ENCODE data around the gene SPAG7. TPM values are rescaled to one million over a fixed set of nuclear protein-coding genes. Genes with fewer than 3 reads are reported as not detected.

SPAG7 gene
- polyA plus RNA-seq, 1 of the 3 experiments (the other 2 are of a cell fraction) = 133 TPM

DNA sequence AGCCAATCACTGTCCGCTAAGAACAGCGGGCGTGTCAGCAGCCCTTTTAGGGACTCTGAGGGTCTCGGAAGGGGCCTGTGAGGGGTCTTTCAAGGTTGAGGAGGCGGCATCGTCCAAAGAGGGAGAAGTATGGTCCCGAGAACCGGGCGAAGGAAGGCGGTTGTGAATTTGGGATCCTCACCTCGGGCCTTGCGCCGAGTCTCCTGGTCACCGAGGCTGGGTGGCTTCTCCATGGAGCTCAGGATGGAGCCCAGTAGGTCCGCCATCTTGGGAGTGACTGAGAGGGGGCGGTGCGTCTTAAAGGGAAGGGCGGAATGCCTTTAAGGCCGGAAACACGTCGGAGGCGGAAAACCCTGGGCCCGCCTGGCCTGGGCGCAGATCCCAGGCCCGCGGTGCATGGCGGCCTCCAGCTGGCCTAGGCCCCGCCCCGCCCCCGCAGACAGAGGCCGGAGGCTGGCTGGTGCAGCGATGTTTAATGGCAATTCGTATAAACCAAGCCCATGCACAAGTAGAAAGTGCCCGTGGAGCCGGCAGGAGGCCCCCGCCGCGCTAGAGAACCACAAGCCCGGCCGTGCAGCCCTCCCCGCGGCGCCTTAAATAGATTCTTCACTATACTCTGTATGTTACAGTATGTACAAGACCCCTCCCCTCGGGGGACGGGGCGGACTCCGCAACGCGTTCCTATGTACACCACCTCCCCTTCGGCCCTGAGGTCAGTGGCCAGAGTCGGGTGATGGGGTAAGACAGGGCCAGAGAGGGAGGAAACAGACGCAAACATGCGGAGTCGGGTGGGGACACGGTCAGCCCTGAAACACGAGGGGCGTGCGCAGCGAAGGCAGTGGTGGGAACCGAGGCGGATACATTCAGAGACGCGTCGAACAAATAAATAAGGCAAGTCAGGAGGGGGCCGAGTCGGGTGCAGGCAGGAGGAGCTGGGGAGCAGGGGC, at the start of gene SPAG7 (continued):
- TF ChIP-seq, protein P1, sequence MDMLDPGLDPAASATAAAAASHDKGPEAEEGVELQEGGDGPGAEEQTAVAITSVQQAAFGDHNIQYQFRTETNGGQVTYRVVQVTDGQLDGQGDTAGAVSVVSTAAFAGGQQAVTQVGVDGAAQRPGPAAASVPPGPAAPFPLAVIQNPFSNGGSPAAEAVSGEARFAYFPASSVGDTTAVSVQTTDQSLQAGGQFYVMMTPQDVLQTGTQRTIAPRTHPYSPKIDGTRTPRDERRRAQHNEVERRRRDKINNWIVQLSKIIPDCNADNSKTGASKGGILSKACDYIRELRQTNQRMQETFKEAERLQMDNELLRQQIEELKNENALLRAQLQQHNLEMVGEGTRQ (IDR thresholded peaks at IDR 0.05; ENCODE audit: borderline replicate concordance, low read depth, low read length) = no peak
- TF ChIP-seq FOSL2 (IDR thresholded peaks at IDR 0.05; ENCODE audit: borderline replicate concordance, low read depth) (no peak; the same call in 1 of the 2 replicates), RFX5 (IDR thresholded peaks at IDR 0.05; ENCODE audit: low read length) (no peak), RAD21 (IDR thresholded peaks at IDR 0.05; ENCODE audit: low read length) (peak; percentile 64), NRF1 (IDR thresholded peaks at IDR 0.05; ENCODE audit: low read depth, low read length) (no peak), GABPA (IDR thresholded peaks at IDR 0.05; ENCODE audit: low read depth) (peak; percentile 61), RXRA (IDR thresholded peaks at IDR 0.05; ENCODE audit: borderline replicate concordance, low read depth) (no peak), TEAD4 (IDR thresholded peaks at IDR 0.05; ENCODE audit: borderline replicate concordance, insufficient read depth) (no peak), GATA2 (CRISPR knock-in tag; IDR thresholded peaks at IDR 0.05) (no peak), SIN3A (IDR thresholded peaks at IDR 0.05; ENCODE audit: borderline replicate concordance, low read depth, low read length) (peak; percentile 68; the same call in 1 of the 2 replicates), SMC3 (IDR thresholded peaks at IDR 0.05; ENCODE audit: low read depth, low read length) (no peak), RCOR1 (IDR thresholded peaks at IDR 0.05; ENCODE audit: low read length) (no peak), NFIC (IDR thresholded peaks at IDR 0.05; ENCODE audit: borderline replicate concordance) (no peak)
- TF ChIP-seq, protein P2, sequence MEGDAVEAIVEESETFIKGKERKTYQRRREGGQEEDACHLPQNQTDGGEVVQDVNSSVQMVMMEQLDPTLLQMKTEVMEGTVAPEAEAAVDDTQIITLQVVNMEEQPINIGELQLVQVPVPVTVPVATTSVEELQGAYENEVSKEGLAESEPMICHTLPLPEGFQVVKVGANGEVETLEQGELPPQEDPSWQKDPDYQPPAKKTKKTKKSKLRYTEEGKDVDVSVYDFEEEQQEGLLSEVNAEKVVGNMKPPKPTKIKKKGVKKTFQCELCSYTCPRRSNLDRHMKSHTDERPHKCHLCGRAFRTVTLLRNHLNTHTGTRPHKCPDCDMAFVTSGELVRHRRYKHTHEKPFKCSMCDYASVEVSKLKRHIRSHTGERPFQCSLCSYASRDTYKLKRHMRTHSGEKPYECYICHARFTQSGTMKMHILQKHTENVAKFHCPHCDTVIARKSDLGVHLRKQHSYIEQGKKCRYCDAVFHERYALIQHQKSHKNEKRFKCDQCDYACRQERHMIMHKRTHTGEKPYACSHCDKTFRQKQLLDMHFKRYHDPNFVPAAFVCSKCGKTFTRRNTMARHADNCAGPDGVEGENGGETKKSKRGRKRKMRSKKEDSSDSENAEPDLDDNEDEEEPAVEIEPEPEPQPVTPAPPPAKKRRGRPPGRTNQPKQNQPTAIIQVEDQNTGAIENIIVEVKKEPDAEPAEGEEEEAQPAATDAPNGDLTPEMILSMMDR (IDR thresholded peaks at IDR 0.05) = no peak; the same call in 1 of the 2 replicates

DNA sequence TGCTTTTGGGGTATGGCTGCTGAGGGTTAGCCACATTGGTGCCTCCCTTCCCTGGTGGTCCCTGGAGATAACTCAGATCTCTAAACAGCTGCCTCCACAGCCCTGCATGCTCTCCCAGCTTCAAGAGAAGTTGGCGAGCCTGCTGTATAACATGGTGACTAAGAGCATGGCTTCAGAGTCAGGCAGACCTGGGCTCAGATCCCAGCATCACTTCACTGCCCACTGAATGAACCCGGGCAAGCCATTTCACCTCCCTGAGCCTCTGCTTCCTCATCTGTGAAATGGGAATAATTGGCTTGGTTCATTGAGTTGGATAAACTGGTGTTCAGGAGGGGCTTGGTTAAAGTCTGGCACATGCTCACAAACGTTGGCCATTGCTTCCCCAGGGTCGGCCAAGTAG, 46.7 kb upstream of the SPAG7 start:
- Histone ChIP-seq H3K4me3 (ENCODE audit: low read depth in 2 of 2, low read length in 1 of 2) (no peak overlapping the region), H3F3A (replicated peaks; ENCODE audit: insufficient read depth) (no peaks in the 10 kb centered on the region), H3K27ac (ENCODE audit: low read depth in 2 of 2, low read length in 1 of 2) (no peak overlapping the region), H3K4me1 (ENCODE audit: control insufficient read depth in 1 of 2, insufficient read depth in 2 of 2, low read depth in 1 of 2, low read length in 1 of 2) (no peaks in the 10 kb centered on the region), H3K79me2 (ENCODE audit: insufficient read depth) (no peaks in the 10 kb centered on the region), H2AFZ (ENCODE audit: low read depth) (no peak overlapping the region), H4K20me1 (ENCODE audit: insufficient read depth) (no peaks in the 10 kb centered on the region), H3K9me3 (no peaks in the 10 kb centered on the region), H3K9ac (no peak overlapping the region), H3K9me2 (no peaks in the 10 kb centered on the region), H3K27me3 (ENCODE audit: insufficient read depth) (no peaks in the 10 kb centered on the region), H3K36me3 (replicated peaks in 1 of 2; ENCODE audit: control insufficient read depth in 1 of 2, insufficient read depth in 2 of 2, low read length in 1 of 2) (peaks cover 25 to 30% of the 10 kb centered on the region in 2 experiments), H3K4me2 (no peak overlapping the region)
- WGBS (ENCODE audit: low lambda C conversion rate) = 87% methylated on average over 4 of the region's 4 CpGs
- DNase-seq = no peak
- no peak for TF ChIP-seq NFIC (IDR thresholded peaks at IDR 0.05; ENCODE audit: borderline replicate concordance)
- TF ChIP-seq FOXM1 (IDR thresholded peaks at IDR 0.05; ENCODE audit: low read depth) = no peak
- TF ChIP-seq JUND (IDR thresholded peaks at IDR 0.05) = no peak
- TF ChIP-seq EP300 (IDR thresholded peaks at IDR 0.05; ENCODE audit: borderline replicate concordance in 1 of 2, low read depth in 1 of 2, low read length in 1 of 2) = no peak
- TF ChIP-seq FOSL2 (IDR thresholded peaks at IDR 0.05; ENCODE audit: borderline replicate concordance, low read depth) = no peak
- TF ChIP-seq, protein P3, sequence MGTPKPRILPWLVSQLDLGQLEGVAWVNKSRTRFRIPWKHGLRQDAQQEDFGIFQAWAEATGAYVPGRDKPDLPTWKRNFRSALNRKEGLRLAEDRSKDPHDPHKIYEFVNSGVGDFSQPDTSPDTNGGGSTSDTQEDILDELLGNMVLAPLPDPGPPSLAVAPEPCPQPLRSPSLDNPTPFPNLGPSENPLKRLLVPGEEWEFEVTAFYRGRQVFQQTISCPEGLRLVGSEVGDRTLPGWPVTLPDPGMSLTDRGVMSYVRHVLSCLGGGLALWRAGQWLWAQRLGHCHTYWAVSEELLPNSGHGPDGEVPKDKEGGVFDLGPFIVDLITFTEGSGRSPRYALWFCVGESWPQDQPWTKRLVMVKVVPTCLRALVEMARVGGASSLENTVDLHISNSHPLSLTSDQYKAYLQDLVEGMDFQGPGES (IDR thresholded peaks at IDR 0.05; ENCODE audit: low read depth, low read length) = no peak
- no peak for TF ChIP-seq RFX5 (IDR thresholded peaks at IDR 0.05; ENCODE audit: low read length)
- no peak for TF ChIP-seq TEAD4 (IDR thresholded peaks at IDR 0.05; ENCODE audit: borderline replicate concordance, insufficient read depth)
- TF ChIP-seq CHD2 (IDR thresholded peaks at IDR 0.05; ENCODE audit: low read length, partially characterized antibody) = no peak
- TF ChIP-seq, protein P2 (IDR thresholded peaks at IDR 0.05) = no peak
- no peak for TF ChIP-seq ELF1 (IDR thresholded peaks at IDR 0.05)
- TF ChIP-seq TCF12 (IDR thresholded peaks at IDR 0.05) = no peak
- TF ChIP-seq FOXJ3 (CRISPR knock-in tag; IDR thresholded peaks at IDR 0.05) = no peak
- TF ChIP-seq, protein P1 (IDR thresholded peaks at IDR 0.05; ENCODE audit: borderline replicate concordance, low read depth, low read length) = no peak
- TF ChIP-seq RCOR1 (IDR thresholded peaks at IDR 0.05; ENCODE audit: low read length) = no peak
- ChIA-PET CTCF (no interaction called here), POLR2A (no interaction called here)

All from SK-N-SH (cell line).